Mesenchymal stem cell (in vitro differentiated cells and primary cell): ENCODE measurements around the gene SLC34A1. TPM values are rescaled to one million over a fixed set of nuclear protein-coding genes. Genes with fewer than 3 reads are reported as not detected.

Source experiments
- DNase-seq: peaks from one replicate; pipeline ENCODE4 v3.0.0-alpha.2; 2013
- H2AFZ ChIP-seq: one replicate; pipeline ENCODE4 v1.6.1; 2013; ENCODE audit warnings: low read depth, mild to moderate bottlenecking, control low read depth, inconsistent platforms, low read length, moderate library complexity
- H2AK5ac ChIP-seq: 2 replicates; pipeline ENCODE4 v1.6.1; 2013; ENCODE audit warnings: low read length, moderate library complexity, mild to moderate bottlenecking, inconsistent platforms; ENCODE audit not compliant: severe bottlenecking
- H2BK120ac ChIP-seq: one replicate; pipeline ENCODE4 v1.6.1; 2013; ENCODE audit warnings: low read depth, mild to moderate bottlenecking, inconsistent platforms, low read length, moderate library complexity
- H2BK12ac ChIP-seq, 2 experiments: one replicate each; pipeline ENCODE4 v1.6.1; 2013; ENCODE audit warnings: inconsistent platforms in 2 of 2, low read length in 2 of 2, mild to moderate bottlenecking in 2 of 2, moderate library complexity in 2 of 2, control low read depth in 1 of 2
- H2BK15ac ChIP-seq: one replicate; pipeline ENCODE4 v1.6.1; 2013; ENCODE audit warnings: mild to moderate bottlenecking, low read depth, inconsistent platforms; ENCODE audit not compliant: poor library complexity, severe bottlenecking
- H2BK5ac ChIP-seq: 2 replicates; pipeline ENCODE4 v1.6.1; 2013; ENCODE audit warnings: low read depth, mild to moderate bottlenecking, low read length, control low read depth, inconsistent platforms; ENCODE audit not compliant: poor library complexity, severe bottlenecking
- H3K14ac ChIP-seq, 2 experiments: one replicate each; pipeline ENCODE4 v1.6.1; 2013; ENCODE audit warnings: inconsistent platforms in 2 of 2, low read length in 2 of 2, control low read depth in 1 of 2, mild to moderate bottlenecking in 1 of 2, moderate library complexity in 1 of 2
- H3K18ac ChIP-seq, 2 experiments: one replicate each; pipeline ENCODE4 v1.6.1; 2013; ENCODE audit warnings: inconsistent platforms in 2 of 2, low read length in 2 of 2, control low read depth in 1 of 2, low read depth in 1 of 2, mild to moderate bottlenecking in 1 of 2
- H3K23ac ChIP-seq, 2 experiments: one replicate each; pipeline ENCODE4 v1.6.1; 2013; ENCODE audit warnings: inconsistent platforms in 2 of 2, low read length in 2 of 2, mild to moderate bottlenecking in 2 of 2, moderate library complexity in 2 of 2, control low read depth in 1 of 2
- H3K27ac ChIP-seq: 2 replicates; pipeline ENCODE4 v1.5.1; 2013; ENCODE audit warnings: mild to moderate bottlenecking, moderate library complexity, low read length, control low read depth, inconsistent platforms; ENCODE audit not compliant: poor library complexity, severe bottlenecking
- H3K27me3 ChIP-seq, 2 experiments: 2 replicates each; pipeline versions ENCODE4 v1.6.1 to v1.7.0; 2013; ENCODE audit warnings: low read length in 2 of 2, mild to moderate bottlenecking in 2 of 2, moderate library complexity in 2 of 2, control low read depth in 1 of 2, inconsistent platforms in 1 of 2; ENCODE audit not compliant: control insufficient read depth in 1 of 2, insufficient read depth in 1 of 2
- H3K36me3 ChIP-seq, 2 experiments: 2 replicates each; pipeline versions ENCODE4 v1.6.1 to v1.7.0; 2013; ENCODE audit warnings: low read length in 2 of 2, control low read depth in 1 of 2, inconsistent platforms in 1 of 2, low read depth in 1 of 2, mild to moderate bottlenecking in 1 of 2; ENCODE audit not compliant: insufficient read depth in 2 of 2, control insufficient read depth in 1 of 2
- H3K4ac ChIP-seq, 2 experiments: one replicate each; pipeline ENCODE4 v1.6.1; 2013; ENCODE audit warnings: inconsistent platforms in 2 of 2, low read length in 2 of 2, mild to moderate bottlenecking in 2 of 2, moderate library complexity in 2 of 2, control low read depth in 1 of 2, low read depth in 1 of 2
- H3K4me1 ChIP-seq: 2 replicates; pipeline ENCODE4 v1.6.1; 2013; ENCODE audit warnings: low read depth, low read length, control low read depth; ENCODE audit not compliant: control insufficient read depth, insufficient read depth
- H3K4me2 ChIP-seq: 2 replicates; pipeline ENCODE4 v1.6.1; 2013; ENCODE audit warnings: low read length, mild to moderate bottlenecking, inconsistent platforms; ENCODE audit not compliant: poor library complexity, severe bottlenecking
- H3K4me3 ChIP-seq, 2 experiments: 2 replicates each; pipeline versions ENCODE4 v1.5.1 to v1.7.0; 2013; ENCODE audit warnings: low read length in 2 of 2, mild to moderate bottlenecking in 2 of 2, control low read depth in 1 of 2, low read depth in 1 of 2; ENCODE audit not compliant: insufficient read depth in 1 of 2
- H3K79me1 ChIP-seq: replicated peaks from 2 replicates; pipeline ENCODE4 v1.6.1; 2013; ENCODE audit warnings: mild to moderate bottlenecking, control low read depth, low read length, inconsistent platforms; ENCODE audit not compliant: poor library complexity, severe bottlenecking
- H3K9ac ChIP-seq: 2 replicates; pipeline ENCODE4 v1.7.0; 2013; ENCODE audit warnings: mild to moderate bottlenecking, low read length, moderate library complexity
- H3K9me3 ChIP-seq: 2 replicates; pipeline ENCODE4 v1.7.0; 2013; ENCODE audit warnings: mild to moderate bottlenecking, low read length; ENCODE audit not compliant: control insufficient read depth
- H4K8ac ChIP-seq: one replicate; pipeline ENCODE4 v1.6.1; 2013; ENCODE audit warnings: inconsistent platforms, mild to moderate bottlenecking, low read length, moderate library complexity
- H4K91ac ChIP-seq: one replicate; pipeline ENCODE4 v1.6.1; 2013; ENCODE audit warnings: mild to moderate bottlenecking, low read length, inconsistent platforms
- WGBS: methylation state at CpG from one replicate; pipeline ENCODE4 v1.1.7; 2013; ENCODE audit warnings: mixed read lengths; 5-methylcytosine and 5-hydroxymethylcytosine counted together
- polyA plus RNA-seq, 2 experiments: library from polyadenylated mRNA; stranded (reverse); fragments of 200-250 nt; gene quantifications; one replicate each; pipeline ENCODE4 v1.2.3, GENCODE V29; 2013

The SLC34A1 gene
- polyA plus RNA-seq (2013, experiment 1 of 2) = not detected
- not detected for polyA plus RNA-seq (2013, experiment 2 of 2)

- Histone ChIP-seq H3K27me3 (peaks cover 10 to 66% of the 10 kb centered on the region in 2 experiments), H2BK5ac (no peak within 1 kb of the TSS), H3K4me1 (peaks cover 13% of the 10 kb centered on the region), H4K91ac (no peak within 1 kb of the TSS), H2BK120ac (no peak within 1 kb of the TSS), H2BK15ac (no peak within 1 kb of the TSS), H3K27ac (no peak within 1 kb of the TSS), H3K14ac (no peak within 1 kb of the TSS), H3K18ac (no peak within 1 kb of the TSS), H2AK5ac (no peak within 1 kb of the TSS), H3K36me3 (no peaks in the 10 kb centered on the region), H3K23ac (no peak within 1 kb of the TSS), H3K9me3 (no peaks in the 10 kb centered on the region), H4K8ac (no peak within 1 kb of the TSS), H3K4me3 (no peak within 1 kb of the TSS), H3K9ac (no peak within 1 kb of the TSS), H2AFZ (no peak within 1 kb of the TSS), H3K4ac (no peak within 1 kb of the TSS), H3K4me2 (no peak within 1 kb of the TSS), H2BK12ac (no peak within 1 kb of the TSS), H3K79me1 (no peaks in the 10 kb centered on the region)
- WGBS = 70% methylated on average over 4 of the region's 4 CpGs
- no peak for DNase-seq
These were observed at the start of gene SLC34A1 for GRCh38 chr5:177384134-177384533. SLC34A1 (plus strand) TSS chr5:177384434; CDS start chr5:177385742, 1,308 bp downstream.

DNA sequence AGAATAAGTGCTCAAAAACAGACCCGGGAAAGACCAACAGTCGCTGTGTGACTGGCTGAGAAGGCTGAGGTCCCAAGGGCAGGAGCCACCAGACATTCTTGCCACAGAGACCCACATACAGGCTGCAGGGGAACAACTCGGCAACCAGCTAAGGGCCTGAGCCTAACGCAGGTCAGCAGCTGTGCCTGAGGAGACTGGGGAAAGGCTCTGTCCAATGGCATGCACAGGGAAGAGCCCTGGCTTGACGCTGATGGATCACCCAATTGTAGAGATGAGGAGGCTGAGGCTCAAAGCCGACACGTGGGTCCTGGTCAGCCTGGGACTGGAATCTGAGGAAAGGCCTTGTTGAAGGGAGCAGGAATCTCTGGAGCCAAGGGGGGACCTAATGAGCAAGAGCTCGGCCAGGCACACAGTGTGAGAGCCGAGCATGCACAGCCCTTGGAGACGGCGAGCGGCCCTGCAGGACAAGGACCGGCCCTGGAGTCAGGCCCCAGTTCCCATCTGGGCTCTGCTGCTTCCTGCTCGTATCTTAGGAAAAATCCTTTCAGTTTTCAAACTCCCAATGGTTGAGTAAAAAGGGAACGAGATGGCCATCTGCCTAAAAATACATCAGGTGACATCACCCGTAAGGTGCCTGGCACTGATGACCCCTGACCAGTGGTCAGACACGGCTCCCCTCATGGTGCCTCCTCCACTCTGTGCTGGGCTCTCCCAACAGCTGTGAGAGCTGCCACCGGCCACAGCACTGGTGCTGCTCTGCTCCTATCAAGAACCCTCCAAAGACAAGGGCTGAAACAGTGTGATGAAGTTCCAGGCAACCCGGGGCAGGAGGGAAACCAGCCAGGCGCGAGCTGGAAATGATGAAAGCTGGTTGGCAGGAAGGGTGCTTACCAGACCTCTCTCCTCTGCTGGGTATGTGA is 49.2 kb upstream of the SLC34A1 start:
- Histone ChIP-seq H3K23ac (no peak overlapping the region), H3K36me3 (peaks cover 83 to 94% of the 10 kb centered on the region in 2 experiments), H3K9me3 (no peaks in the 10 kb centered on the region), H2BK15ac (no peak overlapping the region), H3K79me1 (peaks cover 63% of the 10 kb centered on the region), H2AK5ac (no peak overlapping the region), H2AFZ (no peak overlapping the region), H3K14ac (no peak overlapping the region), H3K4me1 (peaks cover 2% of the 10 kb centered on the region), H3K27me3 (no peaks in the 10 kb centered on the region), H3K18ac (no peak overlapping the region), H3K4ac (no peak overlapping the region), H3K4me2 (no peak overlapping the region), H4K91ac (no peak overlapping the region), H2BK5ac (no peak overlapping the region), H3K9ac (no peak overlapping the region), H3K27ac (no peak overlapping the region), H2BK120ac (no peak overlapping the region), H4K8ac (no peak overlapping the region), H2BK12ac (no peak overlapping the region), H3K4me3 (no peak overlapping the region)
- WGBS = 96% methylated on average over 20 of the region's 21 CpGs
- no peak for DNase-seq

DNA sequence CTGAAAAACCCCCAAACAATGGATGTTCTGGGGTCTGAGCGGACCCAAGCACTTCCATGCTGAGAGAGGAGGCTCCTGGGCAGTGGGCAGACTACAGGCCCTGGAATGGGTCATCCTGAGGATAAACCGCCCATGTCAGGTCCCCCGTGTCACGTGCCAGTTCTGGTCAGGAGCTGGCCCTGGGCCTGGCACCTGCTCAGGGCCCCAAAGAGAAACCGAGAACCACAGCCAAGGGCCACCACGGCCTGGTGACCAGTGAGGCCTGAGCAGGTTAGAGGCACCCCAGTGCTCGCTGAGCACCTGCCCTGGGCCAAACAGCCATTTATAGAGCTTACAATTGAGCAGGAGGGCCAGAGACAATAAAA is 48.6 kb upstream of the SLC34A1 start:
- peaks cover 2% of the 10 kb centered on the region for H3K4me1 ChIP-seq
- no peak overlapping the region for H2BK5ac ChIP-seq
- no peak overlapping the region for H3K23ac ChIP-seq
- no peak overlapping the region for H3K4me2 ChIP-seq
- no peak overlapping the region for H3K4ac ChIP-seq
- no peaks in the 10 kb centered on the region for H3K9me3 ChIP-seq
- H3K18ac ChIP-seq = no peak overlapping the region
- peaks cover 77 to 87% of the 10 kb centered on the region in 2 experiments for H3K36me3 ChIP-seq
- WGBS = 97% methylated on average over 7 of the region's 7 CpGs
- no peak overlapping the region for H2AK5ac ChIP-seq
- no peaks in the 10 kb centered on the region for H3K27me3 ChIP-seq
- no peak overlapping the region for H2BK15ac ChIP-seq
- peaks cover 64% of the 10 kb centered on the region for H3K79me1 ChIP-seq
- no peak overlapping the region for H2BK12ac ChIP-seq
- H3K4me3 ChIP-seq = no peak overlapping the region
- no peak overlapping the region for H3K14ac ChIP-seq
- no peak overlapping the region for H2BK120ac ChIP-seq
- H3K27ac ChIP-seq = no peak overlapping the region
- H4K91ac ChIP-seq = no peak overlapping the region
- no peak overlapping the region for H3K9ac ChIP-seq
- DNase-seq = no peak
- H4K8ac ChIP-seq = no peak overlapping the region
- no peak overlapping the region for H2AFZ ChIP-seq

- H2AK5ac ChIP-seq = no peak overlapping the region
- H3K4ac ChIP-seq = no peak overlapping the region
- H3K23ac ChIP-seq = no peak overlapping the region
- H3K9me3 ChIP-seq = no peaks in the 10 kb centered on the region
- peak; percentile 13 for DNase-seq
- no peak overlapping the region for H3K9ac ChIP-seq
- no peak overlapping the region for H2BK12ac ChIP-seq
- peaks cover 73 to 83% of the 10 kb centered on the region in 2 experiments for H3K36me3 ChIP-seq
- H3K27ac ChIP-seq = no peak overlapping the region
- WGBS = 84% methylated on average over 12 of the region's 12 CpGs
- H2BK120ac ChIP-seq = no peak overlapping the region
- no peak overlapping the region for H3K4me3 ChIP-seq
- H3K27me3 ChIP-seq = no peaks in the 10 kb centered on the region
- H3K18ac ChIP-seq = no peak overlapping the region
- H3K14ac ChIP-seq = no peak overlapping the region
- peaks cover 64% of the 10 kb centered on the region for H3K79me1 ChIP-seq
- H2AFZ ChIP-seq = no peak overlapping the region
- no peak overlapping the region for H2BK15ac ChIP-seq
- H3K4me2 ChIP-seq = no peak overlapping the region
- no peak overlapping the region for H4K8ac ChIP-seq
- no peak overlapping the region for H2BK5ac ChIP-seq
- no peak overlapping the region for H4K91ac ChIP-seq
- peaks cover 2% of the 10 kb centered on the region for H3K4me1 ChIP-seq
These were observed 48.1 kb upstream of the SLC34A1 start for GRCh38 chr5:177336112-177336511.
